ENCODE results near the gene TMEM150A. TPM values are rescaled to one million over a fixed set of nuclear protein-coding genes. Genes with fewer than 3 reads are reported as not detected.
A peak's percentile ranks its signal among the peaks of the same experiment; 100 is the strongest.

Gene TMEM150A
- total and polyA plus RNA-seq, 2 of the 13 experiments (the other 11 are each of a cell fraction or from before 2014, with no cell fraction given), result 30.1 to 70.4 TPM

GRCh38 chr2:85584354-85584856 is 18.1 kb downstream of the TMEM150A start, which contains the start of gene VAMP5 (continued):
- no peak for TF ChIP-seq GTF2F1 (IDR thresholded peaks at IDR 0.05; ENCODE audit: low read length)
- TF ChIP-seq NKX3-1 (CRISPR knock-in tag; IDR thresholded peaks at IDR 0.05), result peak; percentile 85
- no peak for TF ChIP-seq NFRKB (IDR thresholded peaks at IDR 0.05)
- TF ChIP-seq ZBTB2 (CRISPR knock-in tag; IDR thresholded peaks at IDR 0.05; ENCODE audit: low read depth), result peak; percentile 65; the same call in 1 of the 2 replicates
- no peak; the same call in none of the 2 replicates for TF ChIP-seq CCDC6 (CRISPR knock-in tag; IDR thresholded peaks at IDR 0.05)
- 0 out of 2 replicates have a peak, but pooled peaks have one; percentile 47 for TF ChIP-seq ETS1 (CRISPR knock-in tag; IDR thresholded peaks at IDR 0.05)
- peak; percentile 83; the same call in 1 of the 2 replicates for TF ChIP-seq SAFB2 (CRISPR knock-in tag; IDR thresholded peaks at IDR 0.05; ENCODE audit: borderline replicate concordance, low read depth)
- no peak; the same call in 1 of the 2 replicates for TF ChIP-seq SAP130 (CRISPR knock-in tag; IDR thresholded peaks at IDR 0.05; ENCODE audit: low read depth)
- TF ChIP-seq ZNF577 (CRISPR knock-in tag; IDR thresholded peaks at IDR 0.05; ENCODE audit: borderline replicate concordance, low read depth), result no peak
- TF ChIP-seq ZNF549 (CRISPR knock-in tag; IDR thresholded peaks at IDR 0.05), result 0 out of 2 replicates have a peak, but pooled peaks have one; percentile 76
- peak; percentile 94 for TF ChIP-seq ZNF343 (CRISPR knock-in tag; IDR thresholded peaks at IDR 0.05)
- TF ChIP-seq NCOA2 (CRISPR knock-in tag; IDR thresholded peaks at IDR 0.05), result peak; percentile 57; the same call in 1 of the 2 replicates
- peak; percentile 86 for TF ChIP-seq ARID2 (CRISPR knock-in tag; IDR thresholded peaks at IDR 0.05; ENCODE audit: borderline replicate concordance)
- TF ChIP-seq ZFP41 (CRISPR knock-in tag; IDR thresholded peaks at IDR 0.05; ENCODE audit: borderline replicate concordance), result peak; percentile 58; the same call in 1 of the 2 replicates
- TF ChIP-seq CHD4 (IDR thresholded peaks at IDR 0.05; ENCODE audit: borderline replicate concordance, low read length), result peak; percentile 95
- 0 out of 2 replicates have a peak, but pooled peaks have one; percentile 97 for TF ChIP-seq FOXO4 (CRISPR knock-in tag; conservative IDR thresholded peaks at IDR 0.05)
- TF ChIP-seq THYN1 (CRISPR knock-in tag; IDR thresholded peaks at IDR 0.05; ENCODE audit: borderline replicate concordance, low read depth), result no peak
- TF ChIP-seq ZNF740 (CRISPR knock-in tag; IDR thresholded peaks at IDR 0.05), result 0 out of 2 replicates have a peak, but pooled peaks have one; percentile 18
- peak; percentile 30 for TF ChIP-seq IRX3 (CRISPR knock-in tag; IDR thresholded peaks at IDR 0.05; ENCODE audit: borderline replicate concordance, low read depth)
- TF ChIP-seq MEF2D (CRISPR knock-in tag; IDR thresholded peaks at IDR 0.05), result no peak; the same call in 1 of the 2 replicates
- TF ChIP-seq TCF7 (IDR thresholded peaks at IDR 0.05; ENCODE audit: low read depth), result no peak
- peak; percentile 66 for TF ChIP-seq ZBTB43 (CRISPR knock-in tag; conservative IDR thresholded peaks at IDR 0.05)
- TF ChIP-seq FUBP1 (CRISPR knock-in tag; IDR thresholded peaks at IDR 0.05; ENCODE audit: borderline replicate concordance), result peak; percentile 83; the same call in 1 of the 2 replicates
